GM21367 (cell line): ENCODE data around the gene MALT1.
A peak's percentile ranks its signal among the peaks of the same experiment; 100 is the strongest.
"Not testable (repeated sequence)": the region's sequence is repeated elsewhere in the genome, so short reads cannot be mapped to it uniquely, and the experiment has no call there.

Source experiments
- ATAC-seq: cut with Tn5 transposase; IDR thresholded peaks from one replicate; pipeline ENCODE4 v1.9.1; 2021; ENCODE audit not compliant: unreplicated experiment

MALT1 gene

DNA sequence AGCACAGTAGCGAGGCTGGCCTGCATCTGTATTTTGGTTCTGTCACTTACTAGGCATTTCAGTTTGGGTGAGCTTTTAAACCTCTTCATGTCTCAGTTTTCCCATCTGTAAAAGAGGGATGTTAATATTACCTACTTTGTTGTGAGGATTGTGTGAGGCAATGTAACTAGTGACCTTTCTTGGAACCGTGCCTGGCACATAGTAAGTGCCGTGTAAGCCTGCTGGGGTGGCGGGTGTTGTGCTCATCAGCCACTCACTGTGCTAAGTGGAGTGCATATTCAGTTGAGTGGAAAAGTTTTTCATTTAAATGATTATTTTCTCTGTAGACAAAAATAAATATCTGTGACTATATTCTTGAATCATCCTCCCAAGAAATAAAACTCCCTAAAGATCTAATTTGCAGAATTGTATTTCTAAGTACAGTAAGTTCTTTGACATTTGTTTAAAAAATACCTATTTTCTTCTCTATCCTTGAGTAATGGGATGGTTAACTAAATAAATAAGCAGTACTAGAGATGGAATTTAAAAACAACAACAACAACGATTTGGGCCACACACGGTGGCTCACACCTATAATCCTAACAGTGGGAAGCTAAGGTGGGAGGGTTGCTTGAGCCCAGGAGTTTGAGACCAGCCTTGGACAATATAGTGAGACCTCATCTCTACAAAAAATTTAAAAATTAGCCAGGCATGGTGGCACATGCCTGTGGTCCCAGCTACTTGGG lies 56.7 kb downstream of the MALT1 start:
- no peak for ATAC-seq

DNA sequence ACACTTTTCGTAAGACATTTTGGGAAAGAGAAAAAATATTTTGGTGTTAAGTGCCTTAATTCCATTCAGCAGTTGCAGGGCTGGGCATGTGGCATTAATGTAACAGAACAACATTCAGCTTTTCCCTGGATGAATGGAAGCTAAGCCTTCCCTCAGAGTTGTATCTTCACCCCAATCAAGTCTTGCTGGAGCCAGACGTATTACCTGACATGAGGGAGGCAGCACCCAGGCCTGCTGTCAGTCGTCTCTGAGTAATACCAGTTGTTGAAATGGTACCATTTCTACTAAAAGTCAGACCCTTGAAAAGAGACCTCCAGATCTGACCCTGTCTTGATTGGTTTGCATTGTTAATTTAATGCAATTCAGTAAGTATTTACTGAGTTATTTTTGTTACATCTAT lies 57.5 kb downstream of the MALT1 start:
- ATAC-seq = no peak

DNA sequence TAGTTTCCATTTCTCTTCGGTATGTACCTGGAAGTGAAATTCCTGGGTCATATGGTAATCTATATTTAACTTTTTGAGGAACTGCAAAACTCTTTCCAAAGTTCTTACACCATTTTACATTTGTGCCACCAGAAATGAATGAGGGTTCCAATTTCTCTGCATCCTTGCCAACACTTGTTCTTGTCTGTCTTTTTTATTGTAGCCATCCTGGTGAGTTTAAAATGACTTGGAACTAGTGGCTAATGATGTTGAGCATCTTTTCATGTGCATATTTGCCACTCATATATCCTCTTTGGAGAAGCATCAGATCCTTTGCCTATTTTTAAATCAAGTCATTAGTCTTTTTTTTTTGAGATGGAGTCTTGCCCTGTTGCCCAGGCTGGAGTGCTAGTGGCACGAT lies 59.4 kb downstream of the MALT1 start:
- no peak for ATAC-seq

DNA sequence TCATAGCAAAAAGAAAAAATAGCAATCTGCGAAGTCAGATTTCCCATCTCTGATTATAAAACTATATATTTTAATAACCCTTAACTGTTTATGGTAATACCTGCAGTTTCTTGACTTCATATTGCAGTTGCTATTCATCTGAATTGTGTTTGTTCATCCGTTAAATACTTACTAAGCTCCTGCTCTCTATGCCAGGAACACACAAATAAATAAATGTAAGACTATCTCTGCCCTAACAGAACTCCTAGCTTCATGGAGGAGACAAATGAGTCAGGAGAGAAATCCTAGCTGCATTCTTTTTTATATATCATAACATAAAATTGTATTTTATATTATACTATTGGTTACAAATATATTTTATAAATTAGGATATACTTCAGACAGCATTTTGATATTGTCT lies 61.2 kb downstream of the MALT1 start:
- ATAC-seq = no peak

DNA sequence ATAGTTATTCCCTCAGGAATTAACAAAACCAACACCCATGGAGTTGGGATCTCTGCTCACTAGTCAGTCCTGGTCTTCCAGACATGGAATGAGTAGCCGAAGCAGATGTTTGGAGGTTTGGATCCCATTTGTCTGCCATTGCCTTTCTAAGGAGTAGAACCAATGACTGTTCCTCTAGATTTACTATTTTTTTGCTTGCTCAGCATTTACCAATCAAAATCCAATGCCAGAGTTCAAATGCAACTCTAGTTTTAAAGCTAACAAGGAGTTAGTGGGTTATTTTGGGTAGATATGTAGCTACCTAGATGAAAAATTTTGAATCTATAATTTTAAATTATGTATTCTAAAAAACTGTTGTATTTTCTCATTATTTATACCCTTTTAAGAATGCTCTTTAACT lies 62.6 kb downstream of the MALT1 start:
- no peak for ATAC-seq

DNA sequence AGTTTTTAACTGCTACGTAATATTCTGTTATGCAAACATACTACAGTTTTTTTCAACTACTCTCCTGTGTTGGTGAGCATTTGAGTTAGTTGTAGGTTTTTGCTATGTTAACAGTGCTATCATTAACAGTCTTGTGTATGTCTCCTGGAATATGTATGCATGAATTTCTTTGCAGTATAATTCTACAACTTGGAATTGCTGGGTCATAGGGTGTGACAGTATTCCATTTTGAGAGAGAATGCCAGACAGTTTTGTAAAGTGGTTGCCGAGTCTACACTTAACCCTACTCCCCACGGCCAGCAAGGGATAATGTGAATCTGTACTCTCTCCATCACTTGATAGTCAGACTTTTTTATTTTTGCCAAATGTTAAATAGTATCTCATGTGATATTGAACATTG lies 67.1 kb downstream of the MALT1 start:
- ATAC-seq = no peak

DNA sequence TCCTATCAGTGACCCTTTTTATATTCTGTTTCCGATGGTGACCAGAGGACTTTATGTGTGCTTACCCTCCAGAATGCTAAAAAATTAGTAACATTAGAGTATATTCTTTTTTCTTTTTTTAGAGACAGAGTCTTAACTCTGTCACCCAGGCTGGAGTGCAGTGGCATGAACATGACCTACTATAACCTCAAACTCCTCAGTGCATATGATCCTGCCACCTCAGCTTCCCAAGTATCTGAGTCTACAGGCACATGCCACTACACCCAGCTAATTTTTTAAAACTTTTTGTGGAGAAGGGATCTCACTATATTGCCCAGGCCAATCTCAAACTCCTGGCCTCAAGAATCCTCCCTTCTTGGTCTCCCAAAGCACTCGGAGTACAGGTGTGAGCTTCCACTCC lies 74.6 kb downstream of the MALT1 start:
- ATAC-seq = no peak

DNA sequence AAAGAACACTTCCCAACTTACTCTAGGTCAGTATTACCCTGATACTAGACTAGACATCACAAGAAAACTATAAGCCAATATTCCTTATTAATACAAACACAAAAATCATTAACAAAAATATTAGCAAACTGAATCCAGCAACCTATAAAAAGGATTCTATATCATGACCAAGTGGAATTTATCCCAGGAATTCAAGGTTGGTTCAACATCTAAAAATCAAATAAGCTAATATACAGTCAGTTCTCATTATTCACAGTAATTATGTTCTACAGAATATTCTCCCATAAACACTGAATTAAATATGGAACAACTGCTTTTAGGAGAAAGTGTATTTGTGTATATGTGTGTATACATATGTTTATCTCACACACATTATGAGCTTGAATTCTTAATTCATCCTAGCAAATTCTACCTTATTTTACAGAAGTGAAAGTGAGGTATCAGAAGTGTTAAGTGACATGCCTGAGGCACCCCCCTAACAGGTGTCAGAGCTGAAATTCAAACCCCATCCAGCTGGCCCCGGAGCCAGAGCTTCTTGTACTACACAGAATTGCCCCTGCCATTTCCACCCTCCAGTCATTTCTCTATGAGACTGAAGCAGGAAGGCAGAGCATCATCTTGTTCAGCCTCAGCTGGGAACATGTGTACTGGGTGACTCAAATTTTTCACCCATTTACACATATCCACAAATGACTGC lies 77.8 kb downstream of the MALT1 start:
- no peak for ATAC-seq

DNA sequence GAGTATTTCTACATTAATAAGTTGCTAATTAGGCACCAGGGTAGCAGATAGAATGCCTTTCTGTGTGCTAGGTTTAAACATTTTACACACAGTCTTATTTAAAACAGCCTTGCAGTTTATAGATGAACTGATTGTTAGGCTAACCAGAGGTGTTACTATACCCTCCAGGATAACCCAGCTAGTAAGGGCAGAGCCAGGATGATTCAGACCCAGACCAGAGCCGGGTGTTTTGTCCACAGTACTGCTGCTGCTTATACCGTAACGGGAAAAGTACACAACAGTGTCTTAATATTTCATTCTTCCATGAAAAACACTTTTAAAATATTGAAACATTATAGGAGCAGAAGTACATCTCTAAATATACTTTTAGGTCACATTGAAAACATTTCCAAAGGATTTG lies 82.7 kb downstream of the MALT1 start:
- no peak for ATAC-seq

DNA sequence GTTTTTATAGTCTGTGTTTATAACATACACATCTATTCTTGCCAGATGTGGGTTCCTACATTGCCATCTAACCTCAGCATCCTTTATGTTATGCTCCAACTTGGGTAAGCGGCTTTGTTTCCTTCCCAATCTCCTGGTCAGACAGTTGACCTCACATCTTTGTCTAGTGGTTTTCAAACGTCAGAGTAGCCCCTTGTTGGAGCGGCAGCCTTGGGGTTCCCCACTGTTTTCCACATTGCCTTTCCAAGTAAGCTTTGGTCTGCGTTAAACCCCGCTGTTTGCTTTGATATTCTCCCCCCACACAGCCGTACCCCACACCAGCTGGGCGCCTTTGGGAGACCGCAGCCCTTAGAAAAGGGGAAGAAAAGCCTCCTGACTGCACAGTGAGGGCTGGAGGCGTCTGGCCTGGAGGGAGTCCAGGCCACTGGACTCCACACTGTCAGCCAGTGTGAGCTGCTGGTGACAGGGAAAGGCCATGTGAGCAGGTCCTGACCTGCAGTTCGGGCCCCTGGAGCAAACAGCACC lies 83.3 kb downstream of the MALT1 start:
- ATAC-seq = no peak

DNA sequence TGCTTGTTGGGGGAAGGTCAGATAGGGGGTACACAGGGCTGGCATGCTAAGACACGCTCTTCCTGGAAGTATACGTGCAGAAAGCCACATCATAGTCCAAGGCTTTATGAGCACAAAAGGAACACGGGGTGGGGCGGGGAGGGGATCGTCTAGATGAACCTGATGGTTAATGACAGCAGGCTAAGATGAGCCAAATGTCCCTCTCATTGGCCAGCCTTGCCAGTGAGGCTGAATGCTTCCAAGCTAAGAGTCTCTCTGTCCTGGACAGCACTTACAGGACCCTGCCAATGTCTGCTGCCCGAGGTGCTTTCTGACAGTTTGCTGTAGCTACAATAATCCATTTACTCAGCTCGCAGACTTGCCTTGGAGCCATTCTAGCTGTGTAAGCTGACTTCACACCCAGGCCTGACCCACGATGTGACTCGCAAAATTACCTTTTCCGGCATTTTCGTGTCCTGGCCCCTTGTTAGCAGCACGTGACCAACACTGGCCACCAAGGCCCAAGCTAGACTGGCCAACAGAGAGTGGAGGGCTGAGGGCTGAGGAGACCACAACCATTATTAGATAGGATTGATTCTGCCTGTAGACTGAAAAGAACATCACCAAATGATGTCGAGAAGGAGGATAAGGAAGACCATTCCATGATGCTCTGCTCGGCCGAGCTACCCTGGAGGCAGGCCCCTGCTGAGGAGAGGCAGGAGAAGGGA lies 84.2 kb downstream of the MALT1 start:
- ATAC-seq = no peak

DNA sequence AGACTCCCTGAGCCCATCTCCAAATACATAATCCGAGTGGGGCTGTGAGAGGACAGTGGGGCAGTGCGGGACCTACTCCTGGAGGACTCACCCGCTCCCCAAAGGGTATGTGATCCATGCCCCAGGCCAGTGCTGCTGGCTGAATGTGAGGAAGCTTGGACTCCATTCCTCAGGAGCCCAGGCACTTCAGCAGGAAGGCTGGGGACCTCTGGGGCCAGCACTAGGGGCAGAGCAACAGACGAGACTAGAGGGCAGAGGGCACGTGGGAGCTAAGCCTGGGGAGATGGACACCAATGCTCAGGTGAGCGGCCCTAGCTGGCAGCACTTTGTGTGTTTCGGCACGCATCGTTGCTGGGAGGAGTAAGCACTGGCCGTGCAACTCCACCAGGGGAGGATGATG lies 84.9 kb downstream of the MALT1 start:
- no peak for ATAC-seq

DNA sequence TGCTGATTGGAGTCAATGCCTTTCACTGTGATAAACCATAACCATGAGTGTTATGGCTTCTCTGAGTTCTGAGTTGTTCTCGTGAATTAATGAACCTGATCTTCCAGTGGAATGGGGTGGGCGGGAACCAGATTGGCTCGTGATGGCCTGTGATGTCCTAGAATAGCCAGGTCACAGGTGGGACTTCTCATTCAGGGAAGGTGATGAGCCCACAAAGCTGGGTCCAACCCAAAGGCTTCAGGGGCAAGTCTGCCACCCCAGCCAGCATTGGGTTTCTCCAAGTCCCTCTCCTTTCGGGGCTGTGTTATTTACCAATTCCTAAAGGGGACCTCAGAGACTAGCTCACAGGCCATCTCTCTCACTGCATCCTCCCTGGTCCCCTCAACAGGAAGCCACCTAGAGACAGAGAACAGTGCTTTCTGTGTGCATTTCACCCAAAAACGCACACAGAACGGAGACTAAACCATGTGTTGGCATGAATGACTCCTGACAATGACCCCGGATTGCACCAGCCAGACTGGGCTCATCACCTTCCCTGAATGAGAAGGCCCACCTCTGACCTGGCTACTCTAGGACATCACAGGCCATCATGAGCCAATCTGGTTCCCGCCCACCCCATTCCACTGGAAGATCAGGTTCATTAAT lies 85.5 kb downstream of the MALT1 start:
- ATAC-seq = no peak

DNA sequence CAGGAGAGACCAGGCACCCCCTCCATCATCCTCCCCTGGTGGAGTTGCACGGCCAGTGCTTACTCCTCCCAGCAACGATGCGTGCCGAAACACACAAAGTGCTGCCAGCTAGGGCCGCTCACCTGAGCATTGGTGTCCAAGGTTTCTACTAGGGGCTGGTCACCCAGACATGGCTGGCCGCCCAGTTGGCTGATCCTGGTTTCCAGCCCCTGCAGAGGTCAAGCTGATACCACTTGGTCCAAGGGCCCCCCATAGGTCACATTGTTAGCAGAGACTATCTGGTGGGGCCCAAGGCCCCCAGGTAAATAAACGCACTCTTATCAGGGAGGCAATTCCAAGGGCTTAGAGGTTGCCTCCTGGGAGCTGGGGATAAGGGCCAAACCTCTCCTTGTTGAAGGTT lies 86.1 kb downstream of the MALT1 start:
- ATAC-seq = not testable (repeated sequence)

DNA sequence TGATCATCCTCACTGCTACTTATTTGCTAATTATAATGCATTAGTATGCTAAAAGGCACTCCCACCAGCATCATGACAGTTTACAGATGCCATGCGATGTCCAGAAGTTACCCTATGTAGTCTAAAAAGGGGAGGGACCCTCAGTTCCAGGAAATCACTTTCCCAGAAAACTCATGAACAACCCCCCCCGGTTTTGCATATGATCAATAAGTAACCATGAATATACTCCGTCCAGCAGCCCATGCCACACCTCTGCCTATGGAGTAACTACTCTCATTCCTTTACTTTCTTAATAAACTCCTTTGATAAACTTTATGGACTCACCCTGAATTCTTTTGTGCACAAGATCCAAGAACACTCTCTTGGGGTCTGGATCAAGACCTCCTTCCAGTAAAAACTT lies 86.8 kb downstream of the MALT1 start:
- ATAC-seq = no peak

DNA sequence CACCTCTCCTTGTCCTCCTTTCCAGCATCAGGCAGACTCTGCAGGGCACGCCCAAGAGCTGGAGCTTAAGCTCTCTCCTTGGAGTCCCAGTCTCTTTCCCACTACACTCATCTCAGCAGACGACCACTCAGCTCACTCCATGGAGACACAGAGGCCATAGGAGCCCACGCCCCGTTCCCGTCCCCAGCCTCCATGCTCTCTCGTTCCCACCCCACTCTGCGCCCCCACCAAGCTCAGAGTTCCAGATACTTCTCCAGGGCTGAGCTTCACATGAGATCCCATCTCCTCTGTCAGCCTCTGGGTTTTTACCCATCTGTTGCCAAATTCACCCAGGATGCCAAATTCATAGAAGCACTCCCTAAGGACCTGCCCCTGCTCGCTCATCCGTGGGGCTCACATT lies 87.3 kb downstream of the MALT1 start:
- ATAC-seq = no peak

DNA sequence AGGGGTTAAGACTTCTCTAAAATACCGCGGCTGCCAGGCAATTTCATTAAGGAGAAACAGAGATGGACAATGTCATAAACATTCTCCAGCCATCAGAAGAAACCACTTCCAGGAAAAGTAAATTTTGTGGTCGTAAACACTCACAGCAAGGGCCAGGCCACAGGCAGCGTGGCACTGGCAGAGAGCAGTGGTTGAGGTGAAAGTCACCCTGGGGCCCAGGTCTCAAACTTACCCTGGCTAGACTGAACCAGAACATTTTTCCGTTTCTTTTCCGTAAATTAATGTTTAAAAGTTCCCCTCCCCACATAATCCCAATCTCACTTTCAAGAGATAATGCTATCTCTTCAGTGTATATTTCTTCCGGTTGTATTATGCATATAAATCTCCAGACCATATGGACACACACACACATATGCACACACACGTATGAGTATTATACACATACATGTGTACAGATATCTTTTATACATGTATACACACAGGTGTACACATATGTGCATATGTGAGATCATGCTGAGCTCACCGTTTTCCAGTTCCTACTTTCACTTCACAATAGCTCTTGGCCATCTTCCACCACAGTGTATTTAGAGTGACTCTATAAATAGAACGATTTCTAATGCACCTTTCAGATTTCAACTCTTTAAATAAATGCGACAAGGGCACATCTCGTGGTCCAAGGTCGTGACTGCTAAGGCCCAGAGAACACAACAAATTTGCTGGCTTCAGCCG lies 90.1 kb downstream of the MALT1 start:
- peak; percentile 58 for ATAC-seq

DNA sequence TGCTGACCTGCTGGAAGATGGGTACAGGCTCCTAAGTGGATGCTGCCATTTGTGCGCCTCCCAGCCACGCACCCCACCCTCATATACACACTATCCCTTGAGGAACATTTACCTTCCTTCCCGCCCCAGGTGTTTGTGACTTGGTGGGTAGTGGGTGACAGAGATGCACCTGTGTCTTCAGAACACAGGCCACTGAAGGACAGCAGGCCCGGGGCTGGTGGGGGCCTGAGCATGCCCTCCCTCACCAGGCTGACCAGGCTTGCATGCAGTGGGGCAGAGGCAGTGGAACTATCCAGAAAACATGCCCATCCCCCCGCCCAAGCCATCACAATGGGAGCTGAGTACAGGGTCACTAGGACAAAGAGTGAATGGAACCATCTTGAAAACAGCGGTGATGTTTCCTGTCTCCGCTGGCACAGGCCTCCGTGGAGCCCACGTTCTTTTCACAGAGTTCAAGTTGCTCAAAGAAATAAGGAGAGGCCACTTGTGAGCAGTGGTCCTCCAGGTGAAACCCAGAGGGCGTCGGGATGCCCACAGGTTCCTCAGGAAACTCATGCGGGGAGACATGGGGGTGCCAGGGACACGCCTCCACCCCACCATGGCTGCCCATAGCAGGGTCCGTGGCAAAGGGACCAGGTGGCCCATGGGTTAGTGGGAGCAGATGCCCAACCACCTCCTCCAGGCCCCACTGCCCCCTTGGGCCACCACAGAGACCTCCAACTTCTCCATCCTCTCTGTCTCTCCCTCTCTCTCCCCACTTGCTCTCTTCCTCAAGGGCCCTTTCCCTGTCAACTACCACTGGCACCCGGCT lies 90.9 kb downstream of the MALT1 start:
- ATAC-seq = no peak

DNA sequence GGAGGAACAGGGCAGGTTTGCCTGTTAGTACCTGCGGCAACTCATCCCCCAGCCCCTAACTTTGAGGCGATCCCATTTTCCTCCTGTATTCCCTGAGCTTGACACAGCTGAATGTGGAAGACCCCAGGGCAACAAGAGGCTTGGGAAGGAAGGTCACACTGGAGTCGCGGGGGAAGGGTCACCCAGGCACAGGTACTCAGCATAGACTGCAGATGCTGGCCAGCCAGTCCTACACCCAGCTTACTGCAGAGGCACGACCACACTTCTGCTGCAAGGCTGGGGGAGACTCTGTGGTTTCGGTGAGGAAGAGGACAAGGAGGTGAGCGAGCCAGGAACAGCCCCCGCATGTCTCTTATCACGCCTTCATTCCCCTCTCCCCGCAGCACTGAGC lies 91.5 kb downstream of the MALT1 start:
- ATAC-seq = no peak

DNA sequence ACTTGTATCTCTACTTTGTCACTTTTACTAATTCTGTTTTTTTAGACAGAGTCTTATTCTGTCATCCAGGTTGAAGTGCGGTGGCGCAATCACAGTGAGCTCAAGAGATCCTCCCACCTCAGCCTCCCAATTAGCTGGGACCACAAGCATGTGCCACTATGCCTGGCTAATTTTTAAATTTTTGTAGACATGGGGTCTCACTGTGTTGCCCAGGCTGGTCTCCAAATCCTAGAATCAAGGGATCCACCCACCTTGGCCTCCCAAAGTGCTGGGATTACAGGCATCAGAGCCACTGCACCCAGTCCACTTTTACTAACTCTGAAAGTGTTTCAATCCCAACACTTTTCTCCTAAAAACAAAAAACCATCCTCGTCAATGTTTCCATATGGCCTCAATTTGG lies 94.9 kb downstream of the MALT1 start:
- ATAC-seq = no peak
